ENCODE results near the gene PRELP. TPM values are rescaled to one million over a fixed set of nuclear protein-coding genes. Genes with fewer than 3 reads are reported as not detected.

PRELP gene
- polyA plus RNA-seq, 1 experiment = 3.9 TPM

- Histone ChIP-seq H3K4me3 (ENCODE audit: low read depth, low read length) (no peak overlapping the region), H3K27me3 (ENCODE audit: control insufficient read depth, insufficient read depth, low read length) (no peaks in the 10 kb centered on the region), H3K36me3 (ENCODE audit: control insufficient read depth, insufficient read depth, low read length) (no peaks in the 10 kb centered on the region)
- no peak for TF ChIP-seq CTCF (IDR thresholded peaks at IDR 0.05; ENCODE audit: insufficient read depth, low read depth, low read length)
- DNase-seq (ENCODE audit: low read depth) = no peak
- CTCF ChIA-PET = interaction anchor here (0.7 to 1.6 kb wide), 2 partner anchors 20 to 30 kb away, joined by 3 read pairs; no protein-coding TSS in a partner anchor
- POLR2A ChIA-PET = no interaction called here
These were observed 50.1 kb downstream of the PRELP start for GRCh38 chr1:203525685-203526084.

GRCh38 chr1:203526130-203526529, 50.5 kb downstream of the PRELP start:
- CTCF ChIA-PET = interaction anchor here (0.7 kb wide), 1 partner anchor 29 kb away, joined by 3 read pairs; no protein-coding TSS in a partner anchor
- DNase-seq (ENCODE audit: low read depth) = no peak
- no peak overlapping the region for H3K4me3 ChIP-seq (ENCODE audit: low read depth, low read length)
- POLR2A ChIA-PET = no interaction called here
- H3K36me3 ChIP-seq (ENCODE audit: control insufficient read depth, insufficient read depth, low read length) = no peaks in the 10 kb centered on the region
- H3K27me3 ChIP-seq (ENCODE audit: control insufficient read depth, insufficient read depth, low read length) = no peaks in the 10 kb centered on the region
- TF ChIP-seq CTCF (IDR thresholded peaks at IDR 0.05; ENCODE audit: insufficient read depth, low read depth, low read length) = no peak

- Histone ChIP-seq H3K4me3 (ENCODE audit: low read depth, low read length) (no peak overlapping the region), H3K27me3 (ENCODE audit: control insufficient read depth, insufficient read depth, low read length) (no peaks in the 10 kb centered on the region), H3K36me3 (ENCODE audit: control insufficient read depth, insufficient read depth, low read length) (no peaks in the 10 kb centered on the region)
- POLR2A ChIA-PET = no interaction called here
- no peak for DNase-seq (ENCODE audit: low read depth)
- no peak for TF ChIP-seq CTCF (IDR thresholded peaks at IDR 0.05; ENCODE audit: insufficient read depth, low read depth, low read length)
- CTCF ChIA-PET = interaction anchor here (0.7 kb wide), 1 partner anchor 29 kb away, joined by 3 read pairs; no protein-coding TSS in a partner anchor
These were observed 51.0 kb downstream of the PRELP start for GRCh38 chr1:203526572-203526971.

- H3K27me3 ChIP-seq (ENCODE audit: control insufficient read depth, insufficient read depth, low read length) = no peaks in the 10 kb centered on the region
- no peak for TF ChIP-seq CTCF (IDR thresholded peaks at IDR 0.05; ENCODE audit: insufficient read depth, low read depth, low read length)
- ChIA-PET POLR2A (no interaction called here), CTCF (no interaction called here)
- no peak for DNase-seq (ENCODE audit: low read depth)
- no peaks in the 10 kb centered on the region for H3K36me3 ChIP-seq (ENCODE audit: control insufficient read depth, insufficient read depth, low read length)
- H3K4me3 ChIP-seq (ENCODE audit: low read depth, low read length) = no peak overlapping the region
These were observed 51.4 kb downstream of the PRELP start for GRCh38 chr1:203527013-203527412.

GRCh38 chr1:203528063-203528462, 52.5 kb downstream of the PRELP start:
- Histone ChIP-seq H3K36me3 (ENCODE audit: control insufficient read depth, insufficient read depth, low read length) (no peaks in the 10 kb centered on the region), H3K4me3 (ENCODE audit: low read depth, low read length) (no peak overlapping the region), H3K27me3 (ENCODE audit: control insufficient read depth, insufficient read depth, low read length) (no peaks in the 10 kb centered on the region)
- no peak for TF ChIP-seq CTCF (IDR thresholded peaks at IDR 0.05; ENCODE audit: insufficient read depth, low read depth, low read length)
- ChIA-PET POLR2A (no interaction called here), CTCF (interaction anchor here (1.0 to 1.4 kb wide), 3 partner anchors 9 to 19 kb away, joined by 3 to 4 read pairs (median 3); no protein-coding TSS in a partner anchor)
- DNase-seq (ENCODE audit: low read depth) = no peak
